ENCODE measurements around the gene CCDC12.
A peak's percentile ranks its signal among the peaks of the same experiment; 100 is the strongest.

The CCDC12 gene

GRCh38 chr3:46907271-46907670 is 69.3 kb downstream of the CCDC12 start:
- no peak for DNase-seq (ENCODE audit: low read depth in 2 of 2)

DNA sequence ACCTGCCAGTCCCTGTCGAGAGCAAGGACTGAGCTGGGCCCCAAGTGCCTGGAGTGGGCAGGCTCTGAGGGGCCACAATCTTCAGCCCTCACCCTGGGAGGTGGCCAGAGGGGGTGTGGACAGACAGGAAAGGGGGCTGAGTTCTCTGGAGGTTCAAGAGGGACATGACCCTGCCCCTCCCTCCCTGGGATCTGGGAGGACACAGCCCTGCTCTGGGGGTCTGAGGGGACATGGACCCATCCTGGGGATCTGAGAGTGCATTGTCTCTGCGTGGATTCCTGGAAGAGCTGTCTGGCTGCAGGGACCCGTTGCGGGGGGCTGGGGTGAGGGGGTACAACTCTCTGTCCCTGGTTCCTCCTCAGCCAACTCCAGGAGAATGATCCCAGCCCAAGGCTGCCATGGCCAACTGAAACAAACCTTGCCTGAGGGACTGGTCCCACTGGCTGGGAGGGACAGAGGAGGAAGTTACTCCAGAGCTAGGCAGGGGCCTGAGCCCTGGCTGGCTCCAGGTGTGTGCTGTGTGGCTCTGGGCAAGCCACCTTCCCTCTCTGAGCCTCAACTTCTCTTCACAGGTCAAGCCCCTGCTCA is 70.0 kb downstream of the CCDC12 start:
- DNase-seq (ENCODE audit: low read depth in 2 of 2) = no peak

DNA sequence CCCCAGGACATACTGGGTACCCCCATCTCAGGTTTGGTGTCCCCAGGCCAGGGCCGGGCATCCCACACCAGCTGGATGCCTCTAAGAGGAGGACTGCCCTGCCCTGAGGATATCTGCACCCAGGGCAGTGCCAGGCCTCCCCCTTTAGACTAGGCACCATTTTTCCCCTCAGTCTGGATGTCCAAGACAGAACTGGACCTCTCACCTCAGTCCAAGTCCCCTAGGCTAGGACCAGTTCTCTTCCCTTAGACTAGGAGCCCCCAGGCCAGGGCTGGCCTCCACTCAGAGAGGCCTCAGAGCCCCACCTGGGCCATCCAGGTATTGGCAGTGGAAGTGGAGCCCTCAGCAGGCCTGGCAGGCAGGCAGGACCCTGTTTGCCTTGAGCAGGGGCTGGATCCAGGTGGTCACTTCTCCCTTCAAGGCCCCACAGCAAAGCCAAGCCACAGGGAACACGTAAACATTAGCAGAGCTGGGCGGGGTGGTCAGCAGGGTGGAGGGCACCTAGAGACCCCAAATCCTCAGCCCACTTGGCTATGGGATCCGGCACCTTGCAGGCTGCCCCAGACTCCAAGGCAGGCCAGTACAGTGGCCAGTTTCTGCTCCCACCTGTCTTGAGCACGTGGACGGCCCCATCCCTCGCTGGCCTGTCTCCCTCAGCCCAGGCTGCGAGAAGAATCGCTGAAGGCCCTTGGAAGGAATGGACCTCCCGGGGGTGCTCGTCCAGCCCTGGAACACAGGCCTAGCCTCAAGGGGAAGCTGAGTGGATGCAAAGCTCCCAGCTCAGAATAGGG is 70.7 kb downstream of the CCDC12 start:
- DNase-seq (ENCODE audit: low read depth in 2 of 2) = no peak

- no peak for DNase-seq (ENCODE audit: low read depth in 2 of 2)
These were observed 71.4 kb downstream of the CCDC12 start for GRCh38 chr3:46905213-46905560.

- DNase-seq (ENCODE audit: low read depth in 2 of 2) = no peak
These were observed 72.0 kb downstream of the CCDC12 start for GRCh38 chr3:46904303-46905212.

DNA sequence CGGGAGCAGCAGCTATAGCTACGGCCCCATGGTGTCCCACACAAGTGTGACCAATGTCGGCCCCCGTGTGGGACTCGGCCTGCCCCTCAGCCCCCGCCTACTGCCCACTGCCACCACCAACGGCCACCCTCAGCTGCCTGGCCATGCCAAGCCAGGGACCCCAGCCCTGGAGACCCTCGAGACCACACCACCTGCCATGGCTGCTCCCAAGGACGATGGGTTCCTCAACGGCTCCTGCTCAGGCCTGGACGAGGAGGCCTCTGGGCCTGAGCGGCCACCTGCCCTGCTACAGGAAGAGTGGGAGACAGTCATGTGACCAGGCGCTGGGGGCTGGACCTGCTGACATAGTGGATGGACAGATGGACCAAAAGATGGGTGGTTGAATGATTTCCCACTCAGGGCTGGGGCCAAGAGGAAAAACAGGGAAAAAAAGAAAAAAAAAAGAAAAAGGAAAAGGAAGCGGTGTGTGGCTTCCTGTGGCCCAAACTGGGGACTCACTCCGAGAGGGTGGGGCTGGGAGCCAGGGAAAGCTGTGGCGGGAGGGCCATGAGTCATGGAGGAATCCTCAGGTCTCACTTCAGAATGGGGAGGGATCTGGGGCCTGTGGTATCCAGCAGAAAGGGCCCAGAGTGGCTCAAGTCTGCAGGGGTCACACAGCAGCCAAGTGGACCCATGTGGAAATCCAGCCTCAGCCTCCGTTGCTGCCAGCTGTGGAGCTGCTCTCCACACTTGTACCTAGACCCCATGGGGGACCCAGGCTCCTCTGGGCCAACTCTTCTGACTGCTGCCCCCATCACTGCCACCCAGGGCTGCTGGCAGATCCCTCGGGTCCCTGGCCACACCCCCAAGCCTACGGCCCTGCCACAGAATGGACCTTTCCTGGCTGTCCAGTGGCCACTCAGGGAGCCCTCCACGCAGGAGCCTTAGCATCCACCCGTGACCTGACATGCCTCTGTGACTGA is 72.9 kb downstream of the CCDC12 start:
- no peak for DNase-seq (ENCODE audit: low read depth in 2 of 2)

DNA sequence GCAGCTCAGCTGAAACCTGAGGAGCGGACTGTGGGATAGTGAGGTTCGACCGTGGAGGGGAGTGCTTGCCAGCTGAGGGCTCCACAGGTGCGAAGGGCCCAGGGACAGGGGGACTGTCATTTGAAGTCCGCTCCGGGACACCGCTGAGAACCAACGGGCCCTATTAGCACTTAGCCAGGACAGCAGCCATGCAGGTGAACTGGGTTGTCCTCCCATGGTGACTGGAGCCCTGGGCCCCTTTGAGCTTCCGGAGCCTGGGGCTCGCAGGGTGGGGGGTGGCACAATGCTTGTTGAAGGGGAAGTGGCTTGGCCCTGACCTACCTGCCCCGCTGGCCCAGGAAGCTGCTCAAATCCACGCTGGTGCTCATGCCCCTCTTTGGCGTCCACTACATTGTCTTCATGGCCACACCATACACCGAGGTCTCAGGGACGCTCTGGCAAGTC is 74.3 kb downstream of the CCDC12 start:
- DNase-seq (ENCODE audit: low read depth in 2 of 2) = no peak

- no peak for DNase-seq (ENCODE audit: low read depth in 2 of 2)
These were observed 74.9 kb downstream of the CCDC12 start for GRCh38 chr3:46901591-46902187.

- DNase-seq (ENCODE audit: low read depth in 2 of 2) = no peak
These were observed 75.5 kb downstream of the CCDC12 start for GRCh38 chr3:46901061-46901460.

- no peak for DNase-seq (ENCODE audit: low read depth in 2 of 2)
These were observed 76.2 kb downstream of the CCDC12 start for GRCh38 chr3:46900356-46900755.

DNA sequence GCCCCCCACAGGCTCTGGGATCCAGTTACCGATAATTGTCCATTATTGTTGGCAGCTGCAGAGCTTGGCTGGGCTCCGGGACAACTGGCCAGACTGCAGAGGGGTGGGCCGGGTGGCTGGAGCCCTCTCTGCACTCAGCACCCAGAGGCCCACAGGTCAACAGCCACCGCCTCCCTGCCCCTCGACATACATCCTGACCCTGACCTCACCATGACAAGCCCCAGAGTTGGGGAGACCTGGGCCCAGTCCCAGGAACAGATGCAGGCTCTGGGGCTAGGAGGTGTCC is 76.6 kb downstream of the CCDC12 start:
- DNase-seq (ENCODE audit: low read depth in 2 of 2) = no peak

DNA sequence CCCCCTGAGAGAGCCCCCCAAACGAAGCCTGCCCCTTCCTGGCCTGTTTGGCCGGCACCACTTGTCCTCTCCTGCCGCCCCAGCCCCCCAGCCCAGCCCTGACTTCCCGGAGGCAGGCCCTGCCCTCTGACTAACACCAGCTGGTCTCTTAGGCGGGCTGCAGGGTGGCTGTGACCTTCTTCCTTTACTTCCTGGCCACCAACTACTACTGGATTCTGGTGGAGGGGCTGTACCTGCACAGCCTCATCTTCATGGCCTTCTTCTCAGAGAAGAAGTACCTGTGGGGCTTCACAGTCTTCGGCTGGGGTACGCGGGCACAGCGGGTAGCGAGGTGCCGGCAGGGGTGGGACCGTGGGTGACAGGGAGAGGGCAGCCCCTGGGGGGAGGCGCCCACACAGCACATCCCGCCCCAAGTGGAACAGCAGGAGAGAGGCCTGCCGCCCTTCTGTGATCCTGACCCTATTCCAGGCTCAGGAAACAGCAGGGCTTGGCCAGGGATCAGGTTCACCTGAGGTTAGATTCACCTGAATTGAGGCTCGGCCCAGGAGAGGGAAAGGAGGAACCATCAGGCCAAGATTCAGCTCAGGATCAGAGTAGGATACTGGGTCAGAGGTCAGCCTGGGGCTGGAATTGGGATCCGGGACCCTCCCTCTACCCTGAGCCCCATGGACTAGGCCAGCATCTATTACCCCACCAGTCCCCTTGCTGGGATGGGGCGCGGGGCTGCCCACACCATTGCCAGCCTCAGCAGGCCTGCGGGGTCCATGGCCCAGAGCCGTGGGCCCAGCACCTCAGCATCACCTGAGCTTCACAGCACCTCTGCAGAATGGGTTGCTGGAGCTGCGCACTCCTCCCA is 77.2 kb downstream of the CCDC12 start:
- DNase-seq (ENCODE audit: low read depth in 2 of 2) = no peak

- DNase-seq (ENCODE audit: low read depth in 2 of 2) = no peak
These were observed 78.0 kb downstream of the CCDC12 start for GRCh38 chr3:46898321-46899150.

DNA sequence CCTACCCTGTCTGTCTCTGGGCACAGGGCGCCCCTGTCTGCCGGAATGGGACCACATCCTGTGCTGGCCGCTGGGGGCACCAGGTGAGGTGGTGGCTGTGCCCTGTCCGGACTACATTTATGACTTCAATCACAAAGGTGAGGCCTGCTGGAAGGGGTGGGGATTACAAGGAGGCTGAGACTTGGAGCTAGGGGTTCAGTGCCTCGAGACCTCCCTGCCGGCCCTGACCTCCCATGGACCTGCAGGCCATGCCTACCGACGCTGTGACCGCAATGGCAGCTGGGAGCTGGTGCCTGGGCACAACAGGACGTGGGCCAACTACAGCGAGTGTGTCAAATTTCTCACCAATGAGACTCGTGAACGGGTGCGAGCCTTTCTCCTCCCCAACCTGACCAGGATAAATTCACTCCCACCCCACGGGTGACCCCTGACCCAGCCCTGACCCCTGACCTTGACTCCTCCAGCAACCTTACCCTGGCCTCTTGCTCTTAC is 78.7 kb downstream of the CCDC12 start:
- no peak for DNase-seq (ENCODE audit: low read depth in 2 of 2)

DNA sequence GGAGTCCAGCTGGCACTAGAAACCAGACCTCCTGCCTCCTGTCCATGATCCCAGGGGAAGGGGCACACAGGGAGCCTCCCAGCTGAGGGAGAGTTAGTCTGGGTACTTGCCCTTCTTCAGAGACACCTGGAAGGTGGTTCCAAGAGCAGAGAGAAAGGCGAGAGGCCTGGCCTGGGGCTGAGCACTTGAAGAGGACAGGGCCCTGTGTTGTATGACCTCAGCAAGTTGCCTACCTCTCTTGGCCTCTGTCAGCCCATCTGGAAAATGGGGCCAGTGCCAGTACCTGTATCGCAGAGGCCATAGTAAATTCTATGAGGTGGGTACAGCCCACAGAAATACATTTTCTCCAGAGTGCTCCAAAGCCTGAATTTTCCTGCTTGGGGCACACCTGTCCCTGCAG is 79.5 kb downstream of the CCDC12 start:
- DNase-seq (ENCODE audit: low read depth in 2 of 2) = no peak

GRCh38 chr3:46896386-46896785 is 80.2 kb downstream of the CCDC12 start:
- DNase-seq (ENCODE audit: low read depth in 2 of 2) = no peak

DNA sequence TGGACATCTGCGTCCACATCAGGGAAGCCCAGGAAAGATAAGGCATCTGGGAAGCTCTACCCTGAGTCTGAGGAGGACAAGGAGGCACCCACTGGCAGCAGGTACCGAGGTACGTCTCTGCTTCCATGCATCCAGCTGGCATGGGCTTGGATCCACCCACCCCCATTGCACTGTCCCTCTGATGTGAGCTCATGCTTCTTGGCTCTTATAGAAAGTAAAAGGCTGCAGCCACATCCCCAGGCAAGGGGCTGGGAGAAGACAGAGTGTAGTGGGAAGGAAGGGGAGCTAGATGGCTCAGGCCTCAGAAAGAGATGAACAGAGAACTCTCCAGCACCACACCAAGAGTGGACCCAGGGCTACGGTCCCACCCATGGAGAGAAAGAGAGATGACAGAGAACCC is 80.8 kb downstream of the CCDC12 start:
- no peak for DNase-seq (ENCODE audit: low read depth in 2 of 2)

DNA sequence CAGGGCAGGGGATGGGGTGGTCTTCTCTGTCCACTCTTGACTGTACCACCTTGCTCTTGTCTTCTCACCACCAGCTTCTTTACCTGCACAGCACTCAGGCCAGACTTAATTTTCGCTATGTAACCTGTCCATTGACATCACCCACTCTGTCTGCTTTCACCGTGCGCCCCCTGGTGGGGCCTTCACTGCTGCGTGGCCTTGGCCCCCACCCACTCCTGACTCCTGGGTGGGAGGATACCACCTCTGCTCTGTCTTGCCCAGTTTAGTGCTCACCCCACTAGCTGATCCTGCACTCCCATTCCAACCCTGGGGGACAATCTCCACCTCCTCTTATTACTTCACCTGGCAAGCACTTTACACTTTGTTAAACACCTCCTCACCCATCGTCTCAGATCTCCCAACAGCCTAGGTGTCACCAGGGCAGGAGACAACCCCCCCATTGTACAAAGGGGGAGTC is 81.3 kb downstream of the CCDC12 start:
- peak; percentile 49 to 67 for DNase-seq (ENCODE audit: low read depth in 2 of 2)

DNA sequence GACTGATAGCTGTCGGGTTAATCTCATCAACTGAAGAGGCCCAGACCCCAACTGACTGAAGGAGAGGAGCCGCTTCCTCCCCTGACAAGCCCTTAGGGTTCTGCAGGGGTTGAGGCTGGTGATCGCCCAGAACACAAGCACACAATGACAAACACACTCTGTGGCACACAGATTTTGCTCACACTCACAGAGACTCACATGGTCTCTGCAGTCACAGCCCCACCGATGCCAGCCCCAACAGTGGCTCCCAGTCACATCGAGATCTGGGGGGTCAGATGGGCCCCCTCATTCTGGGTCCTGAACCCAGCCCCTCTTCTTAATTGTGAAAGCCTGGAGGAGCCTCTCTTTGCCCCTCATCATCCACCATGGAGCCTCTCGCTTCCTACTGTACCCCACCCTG is 82.3 kb downstream of the CCDC12 start:
- no peak for DNase-seq (ENCODE audit: low read depth in 2 of 2)
